ENCODE results near the gene CHSY1. TPM values are rescaled to one million over a fixed set of nuclear protein-coding genes. Genes with fewer than 3 reads are reported as not detected.

CHSY1 gene
- total RNA-seq, 1 donor from 2014 or later: 20.4 TPM

DNA sequence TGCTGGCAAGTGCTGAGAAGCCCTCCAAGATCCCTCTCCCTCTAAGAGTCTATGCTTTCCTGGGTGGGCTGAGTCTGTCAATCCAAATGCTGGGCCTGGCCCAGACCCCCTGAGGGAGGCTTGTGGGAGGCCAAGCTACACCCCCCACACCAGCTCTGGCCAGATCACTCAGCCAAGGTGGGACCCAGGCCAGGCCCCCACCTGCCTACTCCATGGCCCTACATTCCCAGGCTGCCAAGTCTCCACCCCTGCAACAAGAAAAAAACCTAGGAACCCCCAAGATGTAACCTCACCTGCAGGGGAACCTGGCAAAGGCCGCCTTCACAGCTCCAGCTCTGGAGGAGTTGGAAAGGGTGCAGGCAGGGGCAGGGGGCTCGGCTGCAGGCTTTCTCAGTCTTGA is 109.1 kb downstream of the CHSY1 start:
- CTCF ChIA-PET: no interaction called here
- H3K27ac Mint-ChIP-seq: no peak overlapping the region
- H3K27me3 Mint-ChIP-seq: peaks cover 3% of the 10 kb centered on the region
- no peaks in the 10 kb centered on the region for H3K9me3 Mint-ChIP-seq
- H3K4me3 Mint-ChIP-seq: no peak overlapping the region
- ATAC-seq (ENCODE audit: low read depth) (no peak), DNase-seq (no peak)
- TF ChIP-seq, protein P1, sequence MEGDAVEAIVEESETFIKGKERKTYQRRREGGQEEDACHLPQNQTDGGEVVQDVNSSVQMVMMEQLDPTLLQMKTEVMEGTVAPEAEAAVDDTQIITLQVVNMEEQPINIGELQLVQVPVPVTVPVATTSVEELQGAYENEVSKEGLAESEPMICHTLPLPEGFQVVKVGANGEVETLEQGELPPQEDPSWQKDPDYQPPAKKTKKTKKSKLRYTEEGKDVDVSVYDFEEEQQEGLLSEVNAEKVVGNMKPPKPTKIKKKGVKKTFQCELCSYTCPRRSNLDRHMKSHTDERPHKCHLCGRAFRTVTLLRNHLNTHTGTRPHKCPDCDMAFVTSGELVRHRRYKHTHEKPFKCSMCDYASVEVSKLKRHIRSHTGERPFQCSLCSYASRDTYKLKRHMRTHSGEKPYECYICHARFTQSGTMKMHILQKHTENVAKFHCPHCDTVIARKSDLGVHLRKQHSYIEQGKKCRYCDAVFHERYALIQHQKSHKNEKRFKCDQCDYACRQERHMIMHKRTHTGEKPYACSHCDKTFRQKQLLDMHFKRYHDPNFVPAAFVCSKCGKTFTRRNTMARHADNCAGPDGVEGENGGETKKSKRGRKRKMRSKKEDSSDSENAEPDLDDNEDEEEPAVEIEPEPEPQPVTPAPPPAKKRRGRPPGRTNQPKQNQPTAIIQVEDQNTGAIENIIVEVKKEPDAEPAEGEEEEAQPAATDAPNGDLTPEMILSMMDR (IDR thresholded peaks at IDR 0.05): no peak
- H3K4me1 Mint-ChIP-seq: peaks cover 21% of the 10 kb centered on the region
- intact Hi-C loops (cut with micrococcal nuclease): no loop called here
- POLR2A ChIA-PET: no interaction called here
- H3K36me3 Mint-ChIP-seq (ENCODE audit: low read depth): no peaks in the 10 kb centered on the region

DNA sequence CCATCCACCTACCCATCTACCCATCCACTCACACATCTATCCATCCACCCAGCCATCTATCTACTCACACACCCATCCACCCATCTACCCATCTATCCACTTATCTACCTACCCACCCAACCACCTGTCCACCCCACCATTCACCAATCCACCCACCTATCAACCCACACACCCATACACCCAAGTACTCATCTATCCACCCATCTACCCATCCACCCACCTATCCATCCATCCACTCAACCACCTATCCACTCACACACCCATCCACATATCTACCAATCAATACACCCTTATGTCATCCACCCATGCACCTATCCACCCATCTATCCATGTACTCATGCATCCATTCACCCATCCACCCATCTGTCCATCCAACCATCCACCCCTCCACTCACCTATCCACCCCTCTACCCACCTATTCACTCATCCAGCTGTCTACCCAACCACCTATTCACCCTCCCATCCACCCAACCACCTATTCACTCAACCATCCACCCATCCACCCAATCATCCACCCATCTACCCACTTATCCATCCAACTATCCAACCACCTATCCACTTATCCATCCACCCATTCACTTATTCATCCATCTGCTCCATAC is 109.8 kb downstream of the CHSY1 start:
- Mint-ChIP-seq H3K27me3 (peaks cover 3% of the 10 kb centered on the region), H3K4me3 (no peak overlapping the region), H3K4me1 (peaks cover 27% of the 10 kb centered on the region), H3K9me3 (no peaks in the 10 kb centered on the region), H3K27ac (no peak overlapping the region), H3K36me3 (ENCODE audit: low read depth) (no peaks in the 10 kb centered on the region)
- POLR2A ChIA-PET: no interaction called here
- DNase-seq: no peak
- CTCF ChIA-PET: no interaction called here
- intact Hi-C loops (cut with micrococcal nuclease): no loop called here
- TF ChIP-seq, protein P1 (IDR thresholded peaks at IDR 0.05): no peak
- no peak for ATAC-seq (ENCODE audit: low read depth)

- H3K27me3 Mint-ChIP-seq: no peaks in the 10 kb centered on the region
- H3K9me3 Mint-ChIP-seq: no peaks in the 10 kb centered on the region
- H3K27ac Mint-ChIP-seq: no peak overlapping the region
- intact Hi-C loops (cut with micrococcal nuclease): no loop called here
- no peak for DNase-seq
- CTCF ChIA-PET: no interaction called here
- H3K4me1 Mint-ChIP-seq: peaks cover 41% of the 10 kb centered on the region
- POLR2A ChIA-PET: interaction anchor here (1.2 kb wide), 2 partner anchors 16 to 17 kb away, joined by 3 read pairs; no protein-coding TSS in a partner anchor
- ATAC-seq (ENCODE audit: low read depth): no peak
- H3K36me3 Mint-ChIP-seq (ENCODE audit: low read depth): no peaks in the 10 kb centered on the region
- H3K4me3 Mint-ChIP-seq: no peak overlapping the region
- TF ChIP-seq, protein P1 (IDR thresholded peaks at IDR 0.05): no peak
These were observed 111.2 kb downstream of the CHSY1 start for GRCh38 chr15:101140697-101141065.

GRCh38 chr15:101139986-101140696 is 111.7 kb downstream of the CHSY1 start:
- ATAC-seq (ENCODE audit: low read depth) (no peak), DNase-seq (no peak)
- H3K27me3 Mint-ChIP-seq: no peaks in the 10 kb centered on the region
- peaks cover 46% of the 10 kb centered on the region for H3K4me1 Mint-ChIP-seq
- H3K9me3 Mint-ChIP-seq: no peaks in the 10 kb centered on the region
- peak overlapping the region; percentile 71 for H3K27ac Mint-ChIP-seq
- TF ChIP-seq, protein P1 (IDR thresholded peaks at IDR 0.05): no peak
- peak overlapping the region; percentile 46 for H3K4me3 Mint-ChIP-seq
- intact Hi-C loops (cut with micrococcal nuclease): loop anchor here (10.0 kb wide), 1 partner anchor 215 kb away; no protein-coding TSS in a partner anchor
- H3K36me3 Mint-ChIP-seq (ENCODE audit: low read depth): no peaks in the 10 kb centered on the region
- ChIA-PET CTCF (no interaction called here), POLR2A (interaction anchor here (1.2 kb wide), 2 partner anchors 16 to 17 kb away, joined by 3 read pairs; no protein-coding TSS in a partner anchor)
